Measurements from ENCODE around the gene PTPRN2. TPM values are rescaled to one million over a fixed set of nuclear protein-coding genes. Genes with fewer than 3 reads are reported as not detected.

The PTPRN2 gene
- total RNA-seq, 1 donor from 2014 or later, result 32.2 TPM

DNA sequence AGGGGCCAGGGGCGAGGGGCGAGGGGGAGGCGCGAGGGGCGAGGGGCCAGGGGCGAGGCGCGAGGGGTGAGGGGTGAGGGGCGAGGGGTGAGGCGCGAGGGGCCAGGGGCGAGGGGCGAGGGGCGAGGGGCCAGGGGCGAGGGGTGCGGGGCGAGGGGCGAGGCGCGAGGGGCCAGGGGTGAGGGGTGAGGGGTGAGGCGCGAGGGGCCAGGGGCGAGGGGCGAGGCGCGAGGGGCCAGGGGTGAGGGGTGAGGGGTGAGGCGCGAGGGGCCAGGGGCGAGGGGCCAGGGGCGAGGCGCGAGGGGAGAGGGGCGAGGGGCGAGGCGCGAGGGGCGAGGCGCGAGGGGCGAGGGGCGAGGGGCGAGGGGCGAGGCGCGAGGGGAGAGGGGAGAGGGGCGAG is 192.3 kb downstream of the PTPRN2 start:
- H3K9me3 Mint-ChIP-seq, result peaks cover 6% of the 10 kb centered on the region
- H3K36me3 Mint-ChIP-seq (ENCODE audit: low read depth), result no peaks in the 10 kb centered on the region
- TF ChIP-seq, protein P1, sequence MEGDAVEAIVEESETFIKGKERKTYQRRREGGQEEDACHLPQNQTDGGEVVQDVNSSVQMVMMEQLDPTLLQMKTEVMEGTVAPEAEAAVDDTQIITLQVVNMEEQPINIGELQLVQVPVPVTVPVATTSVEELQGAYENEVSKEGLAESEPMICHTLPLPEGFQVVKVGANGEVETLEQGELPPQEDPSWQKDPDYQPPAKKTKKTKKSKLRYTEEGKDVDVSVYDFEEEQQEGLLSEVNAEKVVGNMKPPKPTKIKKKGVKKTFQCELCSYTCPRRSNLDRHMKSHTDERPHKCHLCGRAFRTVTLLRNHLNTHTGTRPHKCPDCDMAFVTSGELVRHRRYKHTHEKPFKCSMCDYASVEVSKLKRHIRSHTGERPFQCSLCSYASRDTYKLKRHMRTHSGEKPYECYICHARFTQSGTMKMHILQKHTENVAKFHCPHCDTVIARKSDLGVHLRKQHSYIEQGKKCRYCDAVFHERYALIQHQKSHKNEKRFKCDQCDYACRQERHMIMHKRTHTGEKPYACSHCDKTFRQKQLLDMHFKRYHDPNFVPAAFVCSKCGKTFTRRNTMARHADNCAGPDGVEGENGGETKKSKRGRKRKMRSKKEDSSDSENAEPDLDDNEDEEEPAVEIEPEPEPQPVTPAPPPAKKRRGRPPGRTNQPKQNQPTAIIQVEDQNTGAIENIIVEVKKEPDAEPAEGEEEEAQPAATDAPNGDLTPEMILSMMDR (conservative IDR thresholded peaks at IDR 0.05), result no peak
- H3K4me1 Mint-ChIP-seq, result peaks cover 19% of the 10 kb centered on the region
- no peak overlapping the region for H3K27ac Mint-ChIP-seq (ENCODE audit: unreplicated experiment)
- DNase-seq (ENCODE audit: low read depth, low spot score), result no peak
- no peak overlapping the region for H3K4me3 Mint-ChIP-seq
- H3K27me3 Mint-ChIP-seq (ENCODE audit: low read depth), result no peaks in the 10 kb centered on the region

DNA sequence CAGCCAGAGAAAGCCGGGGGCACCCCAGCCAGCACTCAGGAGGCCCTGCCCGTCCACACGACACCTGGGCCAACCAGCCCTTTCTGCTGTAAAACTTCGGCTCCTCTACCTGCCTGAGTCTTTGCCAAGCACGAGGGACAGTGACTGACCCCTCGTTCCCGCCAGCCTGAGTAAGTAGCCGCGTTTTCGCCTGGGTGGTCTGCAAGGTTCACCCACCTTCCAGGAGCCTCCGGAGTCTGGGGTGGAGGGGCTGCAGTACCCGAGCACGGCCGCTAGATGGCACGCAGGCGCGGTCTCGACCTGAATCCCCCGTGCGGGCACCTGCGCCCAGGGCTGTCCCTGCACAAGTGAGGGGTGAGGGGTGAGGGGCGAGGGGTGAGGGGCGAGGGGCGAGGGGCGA is 192.7 kb downstream of the PTPRN2 start:
- H3K4me3 Mint-ChIP-seq, result no peak overlapping the region
- peak; percentile 77 for DNase-seq (ENCODE audit: low read depth, low spot score)
- TF ChIP-seq, protein P1 (conservative IDR thresholded peaks at IDR 0.05), result peak; percentile 71

DNA sequence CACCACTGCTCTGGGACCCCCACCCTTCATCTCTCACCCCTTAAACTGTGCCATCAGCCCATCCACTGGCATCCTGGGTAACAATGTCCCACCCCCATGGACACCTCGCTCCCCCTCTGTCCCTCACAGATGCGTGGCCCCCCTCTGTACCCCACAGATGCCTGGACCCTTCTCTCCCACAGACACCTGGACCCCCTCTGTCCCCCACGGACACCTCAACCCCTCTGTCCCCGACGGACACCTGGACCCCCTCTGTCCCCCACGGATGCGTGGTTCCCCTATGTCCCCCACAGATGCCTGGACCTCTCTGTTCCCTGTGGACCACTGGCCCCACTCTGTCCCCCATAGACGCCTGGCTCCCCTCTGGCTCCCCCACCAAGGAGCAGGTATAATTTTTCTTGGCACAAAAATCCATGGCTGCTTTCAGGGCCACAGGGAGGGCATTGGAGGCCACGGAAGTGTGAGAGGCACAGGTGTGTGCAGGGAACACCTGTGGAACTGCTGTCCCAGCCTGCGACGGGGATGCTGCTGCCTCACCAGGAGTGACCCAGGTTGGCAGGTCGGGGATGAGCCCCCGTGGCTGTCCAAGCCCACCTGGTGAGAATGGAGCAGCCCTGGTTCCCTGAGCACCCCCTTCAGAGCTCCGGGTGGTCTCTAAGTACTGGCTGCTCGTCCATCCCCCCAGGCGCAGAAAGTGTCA is 193.5 kb downstream of the PTPRN2 start:
- Mint-ChIP-seq H3K36me3 (ENCODE audit: low read depth) (no peaks in the 10 kb centered on the region), H3K4me1 (peaks cover 19% of the 10 kb centered on the region), H3K4me3 (no peak overlapping the region), H3K27ac (ENCODE audit: unreplicated experiment) (no peak overlapping the region), H3K27me3 (ENCODE audit: low read depth) (no peaks in the 10 kb centered on the region), H3K9me3 (peaks cover 6% of the 10 kb centered on the region)
- TF ChIP-seq, protein P1 (conservative IDR thresholded peaks at IDR 0.05), result no peak
- no peak for DNase-seq (ENCODE audit: low read depth, low spot score)

More for the DNA sequence above, 192.7 kb downstream of the PTPRN2 start:
- no peak overlapping the region for H3K27ac Mint-ChIP-seq (ENCODE audit: unreplicated experiment)
- H3K9me3 Mint-ChIP-seq, result peaks cover 6% of the 10 kb centered on the region
- H3K27me3 Mint-ChIP-seq (ENCODE audit: low read depth), result no peaks in the 10 kb centered on the region
- H3K36me3 Mint-ChIP-seq (ENCODE audit: low read depth), result no peaks in the 10 kb centered on the region
- H3K4me1 Mint-ChIP-seq, result peaks cover 19% of the 10 kb centered on the region

DNA sequence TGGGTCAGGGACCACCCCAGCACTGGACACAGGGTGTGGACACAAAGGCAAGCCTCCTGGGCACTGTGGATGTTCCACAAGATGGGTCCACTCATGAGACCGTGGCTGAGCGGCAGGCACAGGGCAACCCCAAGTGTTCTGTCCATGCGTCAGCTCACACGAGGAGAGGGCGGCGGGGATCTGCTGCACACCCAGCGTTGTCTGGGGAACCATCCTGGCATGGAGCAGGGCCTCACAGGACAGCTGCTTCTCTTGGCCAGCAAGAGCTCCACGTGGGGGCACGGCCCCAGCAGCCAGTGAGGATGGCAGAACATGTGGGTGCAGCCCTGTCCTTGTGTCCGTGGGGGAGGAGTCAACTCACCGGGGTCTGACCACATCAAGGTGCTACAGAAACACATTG is 195.4 kb downstream of the PTPRN2 start:
- Mint-ChIP-seq H3K27ac (ENCODE audit: unreplicated experiment) (peak overlapping the region; percentile 75), H3K4me1 (peaks cover 19% of the 10 kb centered on the region), H3K9me3 (no peaks in the 10 kb centered on the region), H3K27me3 (ENCODE audit: low read depth) (peaks cover 5% of the 10 kb centered on the region), H3K4me3 (no peak overlapping the region), H3K36me3 (ENCODE audit: low read depth) (no peaks in the 10 kb centered on the region)
- TF ChIP-seq, protein P1 (conservative IDR thresholded peaks at IDR 0.05), result no peak
- no peak for DNase-seq (ENCODE audit: low read depth, low spot score)

DNA sequence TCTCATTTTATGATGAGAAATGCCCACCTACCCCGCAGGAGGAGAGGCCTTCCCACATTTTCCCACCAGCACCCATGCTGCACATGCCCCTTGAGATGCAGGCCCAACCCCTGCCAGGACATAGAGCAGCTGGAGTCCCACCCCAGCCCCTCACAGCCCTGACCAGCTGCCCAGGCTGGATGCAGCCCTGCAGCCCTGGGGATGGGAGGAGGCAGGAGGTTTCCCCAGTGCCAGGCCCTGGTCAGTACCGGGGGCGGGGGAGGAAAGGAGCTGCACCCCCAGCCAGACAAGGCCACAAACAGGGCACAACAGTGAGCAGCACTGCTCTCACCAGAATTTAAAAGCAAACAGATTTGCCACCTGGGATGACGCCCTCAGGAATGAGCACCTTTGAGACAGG is 196.1 kb downstream of the PTPRN2 start:
- H3K27ac Mint-ChIP-seq (ENCODE audit: unreplicated experiment), result no peak overlapping the region
- TF ChIP-seq, protein P1 (conservative IDR thresholded peaks at IDR 0.05), result no peak
- DNase-seq (ENCODE audit: low read depth, low spot score), result no peak
- no peak overlapping the region for H3K4me3 Mint-ChIP-seq
- H3K9me3 Mint-ChIP-seq, result no peaks in the 10 kb centered on the region
- H3K4me1 Mint-ChIP-seq, result peaks cover 13% of the 10 kb centered on the region
- no peaks in the 10 kb centered on the region for H3K36me3 Mint-ChIP-seq (ENCODE audit: low read depth)
- H3K27me3 Mint-ChIP-seq (ENCODE audit: low read depth), result peaks cover 5% of the 10 kb centered on the region
